CMK (cell line): ENCODE measurements around the gene COL4A4.
A peak's percentile ranks its signal among the peaks of the same experiment; 100 is the strongest.

Experiments
- DNase-seq: peaks from one replicate; pipeline ENCODE4 v3.0.0-alpha.2; 2010; ENCODE audit warnings: low read depth

COL4A4 gene

GRCh38 chr2:226981791-226982326 is 182.1 kb downstream of the COL4A4 start:
- peak; percentile 94 for DNase-seq

- no peak for DNase-seq
Measured at GRCh38 chr2:226979004-226979403, 185.0 kb downstream of the COL4A4 start.

GRCh38 chr2:226978300-226978699 is 185.7 kb downstream of the COL4A4 start:
- DNase-seq: no peak

GRCh38 chr2:226977775-226978190 is 186.2 kb downstream of the COL4A4 start:
- no peak for DNase-seq

GRCh38 chr2:226973816-226974215 is 190.2 kb downstream of the COL4A4 start:
- no peak for DNase-seq

- DNase-seq: no peak
Measured at GRCh38 chr2:226971770-226972169, 192.2 kb downstream of the COL4A4 start.

GRCh38 chr2:226971084-226971483 is 192.9 kb downstream of the COL4A4 start:
- no peak for DNase-seq

- DNase-seq: no peak
Measured at GRCh38 chr2:226970362-226970761, 193.6 kb downstream of the COL4A4 start.

- DNase-seq: no peak
Measured at GRCh38 chr2:226969417-226970080, 194.5 kb downstream of the COL4A4 start.

- no peak for DNase-seq
Measured at GRCh38 chr2:226965376-226965775, 198.6 kb downstream of the COL4A4 start.

GRCh38 chr2:226963528-226963927 is 200.5 kb downstream of the COL4A4 start:
- no peak for DNase-seq

GRCh38 chr2:226962176-226962773 is 201.7 kb downstream of the COL4A4 start:
- DNase-seq: no peak

GRCh38 chr2:226959418-226959817 is 204.6 kb downstream of the COL4A4 start:
- no peak for DNase-seq

- DNase-seq: no peak
Measured at GRCh38 chr2:226956659-226957058, 207.3 kb downstream of the COL4A4 start.

GRCh38 chr2:226953826-226954225 is 210.2 kb downstream of the COL4A4 start:
- DNase-seq: no peak

- no peak for DNase-seq
Measured at GRCh38 chr2:226953206-226953605, 210.8 kb downstream of the COL4A4 start.
